Activated CD4-positive, alpha-beta T cell treated with anti-CD3 and anti-CD28 coated beads, Interleukin-2, amount 50 U/mL, for 16 hours (primary cell): ENCODE results near the gene CGREF1.
"Not testable (repeated sequence)": the region's sequence is repeated elsewhere in the genome, so short reads cannot be mapped to it uniquely, and the experiment has no call there.

Experiments used
- DNase-seq: peaks from one replicate; pipeline ENCODE4 v3.0.0-alpha.2; 2020

CGREF1 gene

DNA sequence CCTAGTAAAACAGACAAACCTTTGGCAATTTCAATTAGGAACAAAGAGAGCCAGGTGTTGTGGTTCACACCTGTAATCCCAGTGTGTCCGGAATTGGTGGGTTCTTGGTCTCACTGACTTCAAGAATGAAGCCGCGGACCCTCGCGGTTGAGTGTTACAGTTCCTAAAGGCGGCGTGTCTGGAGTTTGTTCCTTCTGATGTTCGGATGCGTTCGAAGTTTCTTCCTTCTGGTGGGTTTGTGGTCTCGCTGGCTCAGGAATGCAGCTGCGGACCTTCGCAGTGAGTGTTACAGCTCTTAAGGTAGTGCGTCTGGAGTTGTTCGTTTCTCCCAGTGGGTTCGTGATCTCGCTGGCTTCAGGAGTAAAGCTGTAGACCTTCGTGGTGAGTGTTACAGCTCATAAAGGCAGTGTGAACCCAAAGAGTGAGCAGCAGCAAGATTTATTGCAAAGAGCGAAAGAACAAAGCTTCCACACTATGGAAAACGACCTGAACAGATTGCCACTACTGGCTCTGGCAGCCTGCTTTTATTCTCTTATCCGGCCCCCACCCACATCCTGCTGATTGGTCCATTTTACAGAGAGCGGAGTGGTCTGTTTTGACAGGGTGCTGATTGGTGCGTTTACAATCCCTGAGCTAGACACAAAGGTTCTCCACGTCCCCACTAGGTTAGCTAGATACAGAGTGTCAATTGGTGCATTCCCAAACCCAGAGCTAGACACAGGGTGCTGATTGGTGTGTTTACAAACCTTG is 8.2 kb downstream of the CGREF1 start:
- not testable (repeated sequence) for DNase-seq

DNA sequence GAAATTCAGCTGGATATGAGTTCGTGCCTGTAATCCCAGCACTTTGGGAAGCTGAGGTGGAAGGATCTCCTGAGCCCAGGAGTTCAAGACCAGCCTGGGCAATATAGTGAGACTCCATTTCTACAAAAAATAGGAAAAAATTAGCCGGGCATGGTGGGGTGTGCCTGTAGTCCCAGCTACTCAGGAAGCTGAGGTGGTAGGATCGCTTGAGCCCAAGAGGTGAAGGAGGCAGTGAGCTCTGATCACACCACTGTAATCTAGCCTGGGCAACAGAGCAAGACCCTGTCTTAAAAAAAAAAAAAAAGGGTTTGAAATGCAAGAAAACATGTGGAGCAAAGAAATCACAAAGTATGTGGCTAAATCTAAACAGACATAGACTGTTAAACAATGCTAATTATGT is 9.8 kb downstream of the CGREF1 start:
- no peak for DNase-seq

DNA sequence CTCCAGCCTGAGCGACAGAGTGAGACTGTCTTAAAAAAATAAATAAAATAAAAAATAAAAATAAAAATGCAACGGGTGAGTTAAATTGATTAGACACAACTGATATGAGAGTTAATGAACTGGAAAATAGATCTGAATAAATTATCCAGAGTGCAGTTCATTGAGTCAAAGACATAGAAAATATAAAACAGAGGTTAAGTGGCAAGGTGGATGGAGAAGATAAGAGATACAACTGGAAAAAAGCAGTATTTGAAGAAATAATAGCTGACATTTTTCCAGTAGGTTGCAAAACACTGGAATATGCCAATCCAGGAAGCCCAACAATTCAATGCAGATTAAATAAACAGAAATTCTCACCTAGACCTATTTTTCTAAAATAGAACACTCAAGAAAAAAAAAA is 10.7 kb downstream of the CGREF1 start:
- DNase-seq: no peak

DNA sequence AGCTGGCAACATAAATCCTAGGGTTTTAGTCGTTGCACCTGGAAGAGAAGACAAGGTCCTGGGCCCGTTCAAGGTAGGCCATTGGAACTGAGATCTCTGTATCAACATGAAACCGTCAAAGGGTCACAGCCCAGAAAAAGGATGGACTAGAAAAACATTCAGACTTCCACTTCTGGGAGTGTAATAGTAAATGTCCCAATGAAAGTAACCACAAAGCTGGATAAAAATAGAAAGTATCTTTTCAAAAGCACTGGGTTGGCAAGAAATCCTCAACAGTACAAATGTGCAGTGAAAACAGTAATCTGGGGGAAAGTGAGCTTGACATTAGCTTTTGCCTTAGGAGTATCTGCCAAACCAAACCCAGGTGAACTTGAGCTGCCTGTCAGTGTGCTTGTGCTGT is 12.9 kb downstream of the CGREF1 start:
- DNase-seq: no peak

DNA sequence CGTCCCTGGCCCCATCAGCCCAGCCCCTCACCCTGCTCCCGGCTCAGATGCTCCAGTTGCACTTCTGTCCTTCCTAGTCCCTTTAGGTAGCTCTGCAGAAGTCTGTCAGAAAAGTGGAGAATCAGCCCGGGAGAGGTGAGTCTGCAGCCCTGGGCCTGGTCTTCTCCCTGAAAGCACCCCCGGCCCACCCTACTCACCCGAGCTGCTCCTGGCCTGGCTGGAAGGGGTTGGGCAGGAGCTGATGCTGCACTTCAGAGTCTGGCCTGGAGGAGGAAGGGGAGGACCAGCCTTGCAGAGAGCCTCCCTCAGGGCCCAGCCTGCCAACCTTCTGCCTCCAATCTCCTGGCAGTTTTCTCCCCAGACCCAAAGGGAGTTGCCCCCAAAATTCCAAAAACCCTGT is 16.6 kb downstream of the CGREF1 start:
- DNase-seq: no peak

DNA sequence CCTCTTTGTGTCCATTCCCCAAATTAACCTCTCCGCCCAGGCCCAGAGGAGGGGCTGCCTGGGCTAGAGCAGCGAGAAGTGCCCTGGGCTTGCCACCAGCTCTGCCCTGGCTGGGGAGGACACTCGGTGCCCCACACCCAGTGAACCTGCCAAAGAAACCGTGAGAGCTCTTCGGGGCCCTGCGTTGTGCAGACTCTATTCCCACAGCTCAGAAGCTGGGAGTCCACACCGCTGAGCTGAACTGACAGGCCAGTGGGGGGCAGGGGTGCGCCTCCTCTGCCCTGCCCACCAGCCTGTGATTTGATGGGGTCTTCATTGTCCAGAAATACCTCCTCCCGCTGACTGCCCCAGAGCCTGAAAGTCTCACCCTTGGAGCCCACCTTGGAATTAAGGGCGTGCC is 18.9 kb downstream of the CGREF1 start:
- DNase-seq: no peak

DNA sequence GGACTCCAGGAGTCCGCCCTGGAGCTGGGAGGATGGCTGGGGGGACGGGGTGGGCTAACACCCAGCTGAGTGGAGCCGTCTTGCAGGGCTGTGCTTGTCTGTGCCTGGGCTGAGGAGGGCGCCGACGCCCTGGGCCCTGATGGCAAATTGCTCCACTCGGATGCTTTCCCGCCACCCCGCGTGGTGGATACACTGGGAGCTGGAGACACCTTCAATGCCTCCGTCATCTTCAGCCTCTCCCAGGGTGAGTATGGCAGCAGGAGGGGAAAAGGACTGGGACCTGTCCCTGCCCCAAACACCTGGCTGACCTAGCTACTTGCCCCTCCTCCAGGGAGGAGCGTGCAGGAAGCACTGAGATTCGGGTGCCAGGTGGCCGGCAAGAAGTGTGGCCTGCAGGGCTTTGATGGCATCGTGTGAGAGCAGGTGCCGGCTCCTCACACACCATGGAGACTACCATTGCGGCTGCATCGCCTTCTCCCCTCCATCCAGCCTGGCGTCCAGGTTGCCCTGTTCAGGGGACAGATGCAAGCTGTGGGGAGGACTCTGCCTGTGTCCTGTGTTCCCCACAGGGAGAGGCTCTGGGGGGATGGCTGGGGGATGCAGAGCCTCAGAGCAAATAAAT is 19.5 kb downstream of the CGREF1 start:
- no peak for DNase-seq

DNA sequence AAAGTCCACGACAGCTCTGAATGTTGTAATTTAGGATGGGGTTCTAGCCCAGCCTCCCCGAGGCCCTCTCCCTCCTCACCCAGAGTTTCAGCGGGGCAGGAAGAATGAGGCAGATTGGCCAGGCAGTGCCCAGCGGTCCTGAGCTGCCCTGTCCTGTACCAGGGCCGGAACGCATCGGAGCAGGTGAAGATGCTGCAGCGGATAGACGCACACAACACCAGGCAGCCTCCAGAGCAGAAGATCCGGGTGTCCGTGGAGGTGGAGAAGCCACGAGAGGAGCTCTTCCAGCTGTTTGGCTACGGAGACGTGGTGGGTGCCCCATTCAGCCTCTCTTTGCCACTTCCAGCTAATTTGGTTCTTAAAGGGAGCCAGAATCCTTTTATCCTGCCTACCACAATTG is 21.6 kb downstream of the CGREF1 start:
- no peak for DNase-seq

DNA sequence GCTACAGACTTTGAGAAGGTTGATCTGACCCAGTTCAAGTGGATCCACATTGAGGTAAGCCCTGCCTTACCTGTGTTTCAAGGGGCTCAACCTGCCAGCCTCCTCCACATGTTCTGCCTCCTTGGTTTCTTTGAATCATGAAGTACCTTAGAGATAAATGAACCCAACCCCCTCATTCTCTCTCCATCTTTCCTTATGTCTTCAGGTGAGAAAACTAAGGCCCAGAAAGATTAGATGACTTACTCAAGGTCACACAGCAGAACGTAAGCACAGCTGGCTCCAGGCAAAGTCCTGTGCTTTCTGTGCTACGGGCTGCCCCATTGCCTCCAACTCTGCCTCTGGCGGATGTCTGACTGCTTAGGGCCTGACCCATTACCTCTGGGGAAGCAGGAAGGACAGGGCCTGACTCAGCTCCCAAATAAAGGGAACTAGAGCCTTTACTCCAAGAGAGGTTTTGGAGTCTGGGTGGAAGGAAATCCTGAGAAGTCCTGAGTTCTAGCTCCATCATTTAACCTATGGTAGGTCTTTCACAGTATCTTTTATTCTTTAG is 22.1 kb downstream of the CGREF1 start:
- DNase-seq: no peak

DNA sequence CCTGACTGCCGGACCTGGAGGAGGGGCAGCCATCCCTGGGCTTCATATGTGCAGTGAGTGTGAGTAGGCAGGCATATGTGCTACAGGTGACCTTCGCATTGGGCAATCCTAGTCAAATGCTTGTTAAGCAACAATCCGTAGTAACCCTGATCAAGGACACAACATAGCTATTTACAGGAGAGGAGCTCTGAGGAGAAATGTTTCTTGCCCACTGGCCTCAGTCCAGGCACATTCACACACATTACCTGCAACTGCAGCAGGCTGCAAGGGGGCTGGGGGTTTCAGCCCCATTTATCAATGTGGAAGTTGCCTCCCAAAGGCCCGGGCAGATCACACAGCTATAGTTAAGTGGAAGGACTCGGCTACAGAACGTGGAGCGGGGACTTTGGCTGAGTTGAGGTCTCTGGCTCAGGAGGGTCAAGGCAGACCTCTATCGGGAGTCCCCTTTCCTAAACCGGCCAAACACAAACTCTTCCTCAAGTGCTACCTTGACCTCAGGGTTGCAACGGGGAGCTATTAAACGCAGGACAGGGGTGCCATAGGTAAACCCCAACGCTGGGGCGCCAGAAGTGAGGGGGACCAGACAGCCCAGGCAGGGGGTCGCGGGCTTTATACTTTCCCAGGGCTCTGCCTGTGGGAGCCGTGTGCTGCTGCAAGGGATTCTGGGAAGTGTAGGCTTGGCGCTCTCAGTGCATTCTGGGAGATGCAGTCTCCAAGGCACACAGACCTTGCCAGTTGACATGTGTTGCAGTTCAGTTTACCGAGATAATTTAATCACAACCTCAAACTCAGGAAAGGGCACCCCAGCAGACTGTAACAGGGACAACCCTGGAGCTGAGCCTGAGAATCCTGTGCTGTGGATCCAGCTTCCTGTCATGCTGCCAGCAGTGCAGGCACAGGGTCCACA is 22.9 kb downstream of the CGREF1 start:
- peak; percentile 61 for DNase-seq

DNA sequence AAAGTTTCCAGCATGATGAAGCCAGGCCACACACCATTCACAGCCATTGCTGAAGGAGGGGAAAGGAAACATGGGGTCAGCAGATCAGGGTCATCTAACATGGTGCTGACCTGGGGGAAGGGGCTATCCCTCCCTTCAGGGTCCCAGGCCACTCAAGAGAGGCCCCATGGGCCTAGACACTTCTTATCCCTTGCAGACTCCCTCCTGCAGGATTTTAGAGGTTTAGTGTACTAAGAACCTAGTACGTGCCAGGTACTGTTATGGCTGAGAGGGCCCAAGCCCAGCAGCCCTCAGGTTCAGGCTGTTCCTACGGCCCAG is 23.5 kb downstream of the CGREF1 start:
- no peak for DNase-seq

DNA sequence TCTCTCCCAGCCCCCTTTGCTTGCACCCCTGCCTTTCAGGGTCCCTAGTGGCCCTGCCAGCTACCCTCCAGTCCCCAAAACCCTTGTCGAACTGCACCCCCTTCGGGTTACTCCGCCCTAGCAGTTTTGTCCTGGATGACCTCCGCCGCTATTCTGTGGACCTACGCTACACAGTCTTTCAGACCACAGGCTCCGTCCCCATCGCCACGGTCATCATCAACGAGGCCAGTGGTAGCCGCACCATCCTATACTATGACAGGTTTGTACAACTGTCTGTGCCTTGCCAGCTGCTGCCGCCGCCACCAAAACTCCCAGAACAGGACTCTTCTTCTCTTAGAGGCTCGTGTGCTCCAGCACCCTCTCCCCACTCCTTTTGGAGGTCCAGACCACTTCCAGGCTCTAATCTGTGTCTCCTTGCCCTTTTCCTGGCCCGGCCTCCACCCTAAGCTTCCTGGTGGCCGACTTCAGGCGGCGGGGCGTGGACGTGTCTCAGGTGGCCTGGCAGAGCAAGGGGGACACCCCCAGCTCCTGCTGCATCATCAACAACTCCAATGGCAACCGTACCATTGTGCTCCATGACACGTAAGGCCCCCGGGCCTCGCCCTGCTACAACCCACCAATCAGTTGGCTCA is 24.5 kb downstream of the CGREF1 start:
- DNase-seq: no peak

DNA sequence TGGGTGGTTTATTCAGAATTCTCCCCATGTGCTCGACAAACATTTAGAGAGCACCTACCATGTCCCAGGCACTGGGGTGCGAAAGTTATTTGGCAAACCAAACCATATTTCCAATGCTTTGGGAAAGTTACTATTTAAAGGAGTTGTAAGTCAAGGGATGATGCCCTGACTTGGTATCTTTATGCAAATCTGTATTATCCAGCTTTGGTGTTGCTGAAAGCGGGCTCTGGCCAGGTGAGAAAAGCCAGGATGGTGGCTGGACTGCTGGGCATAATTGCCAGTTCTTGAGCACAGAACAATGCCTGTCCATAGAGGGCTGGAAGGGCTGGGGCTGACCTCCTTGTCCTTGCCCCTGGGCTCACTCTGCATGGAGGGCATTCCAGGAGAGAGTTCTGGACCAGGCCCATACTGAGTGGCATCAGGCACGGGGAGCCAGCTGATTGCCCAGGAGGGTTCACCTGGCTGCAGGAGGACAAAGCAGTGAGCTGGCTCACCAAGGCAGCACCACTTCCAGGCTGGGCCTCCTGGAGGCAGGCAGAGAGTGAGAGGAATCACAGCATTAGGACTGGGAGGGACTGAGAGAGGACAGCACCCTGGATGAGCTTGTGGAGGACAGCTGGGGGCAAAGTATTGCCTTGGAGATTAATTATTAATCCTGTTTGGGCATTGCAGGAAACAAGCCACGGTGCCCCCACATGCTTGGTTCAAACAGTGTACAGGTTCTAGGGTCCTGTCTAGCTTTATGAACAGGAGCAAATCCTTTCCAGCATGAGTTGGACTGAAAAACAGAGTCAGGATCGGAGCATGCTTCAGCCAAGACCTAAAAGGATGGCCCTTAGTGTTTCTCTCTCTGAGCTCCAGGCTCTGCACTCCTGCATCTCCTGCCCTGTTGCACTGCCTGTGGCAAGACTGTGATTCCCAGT is 25.2 kb downstream of the CGREF1 start:
- DNase-seq: no peak

DNA sequence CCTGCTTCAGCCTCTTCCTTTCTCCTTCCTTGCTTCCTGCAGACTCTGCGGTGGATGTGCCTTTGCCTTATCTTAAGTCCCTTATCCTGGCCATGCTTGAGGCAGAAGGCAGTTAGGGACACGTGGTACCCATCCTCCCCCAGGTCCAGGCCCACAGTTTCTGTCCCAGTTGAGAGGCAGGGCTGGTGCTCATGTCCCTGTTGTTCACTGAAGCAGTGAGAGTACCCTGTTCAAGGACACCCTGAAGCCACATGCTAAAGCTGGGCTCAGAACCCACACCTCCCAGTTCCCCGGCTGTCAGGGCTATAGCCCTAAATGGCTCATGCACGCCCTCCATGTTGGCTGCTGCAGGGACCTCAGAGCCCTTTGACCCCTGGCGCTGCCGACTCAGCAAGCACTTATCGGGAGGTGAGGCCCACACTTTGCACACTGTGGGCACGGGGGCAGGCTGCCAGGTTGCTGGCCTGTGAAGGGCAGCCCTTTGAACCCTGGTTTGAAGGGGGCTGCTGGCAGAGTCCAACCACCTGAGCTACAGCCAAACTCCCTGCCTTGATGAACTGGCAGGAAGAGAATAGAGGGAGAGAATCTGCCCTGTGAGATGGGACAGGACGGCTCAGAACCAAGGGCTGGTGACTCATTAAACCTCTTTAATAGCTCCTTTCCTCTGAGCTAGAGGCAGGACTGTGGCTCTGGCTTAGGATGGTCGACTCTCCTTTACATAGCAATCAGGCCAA is 26.1 kb downstream of the CGREF1 start:
- no peak for DNase-seq

DNA sequence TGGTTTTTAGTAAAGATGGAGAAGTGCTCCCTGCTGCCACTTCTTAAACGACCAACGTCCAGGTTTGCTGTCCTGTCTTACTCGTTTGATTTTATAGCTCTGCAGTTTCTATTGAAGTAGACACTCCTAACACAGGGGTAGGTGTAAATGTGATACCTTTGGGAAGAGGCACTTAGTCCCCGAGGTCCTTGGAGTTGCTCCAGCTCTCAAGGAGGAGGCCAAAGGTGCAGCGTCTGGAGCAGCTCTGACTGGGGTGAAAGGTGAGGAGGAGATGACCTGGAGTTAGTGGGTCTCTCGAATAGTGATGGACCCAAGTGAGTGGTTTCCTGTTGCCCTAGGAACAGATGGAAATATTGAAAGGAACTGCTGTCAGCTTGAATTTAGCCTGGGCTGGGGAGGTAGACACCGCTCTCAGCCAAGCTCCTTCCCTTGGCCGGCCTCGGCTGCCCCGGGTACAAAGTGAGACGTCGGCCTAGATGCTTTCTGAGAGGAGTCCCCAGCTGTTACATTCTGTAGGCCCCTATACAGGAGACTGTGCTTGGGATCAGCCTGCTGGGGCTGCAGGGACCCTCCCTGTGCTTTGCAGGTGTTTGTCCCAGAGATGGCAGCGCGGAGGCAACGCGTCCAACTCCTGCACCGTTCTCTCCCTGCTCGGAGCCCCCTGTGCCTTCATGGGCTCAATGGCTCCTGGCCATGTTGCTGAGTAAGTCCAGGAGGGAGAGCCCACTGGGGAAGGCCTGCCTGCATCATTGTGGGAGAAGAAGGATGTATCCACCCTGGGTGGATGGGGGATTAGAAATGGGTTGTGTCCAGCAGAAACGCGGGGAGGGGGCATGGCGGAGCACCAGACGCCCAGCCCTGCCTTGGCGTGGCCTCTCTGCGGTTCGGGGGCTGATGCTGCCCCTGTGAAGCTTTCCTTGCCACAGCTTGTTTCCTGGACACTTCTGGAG is 26.9 kb downstream of the CGREF1 start:
- DNase-seq: no peak

DNA sequence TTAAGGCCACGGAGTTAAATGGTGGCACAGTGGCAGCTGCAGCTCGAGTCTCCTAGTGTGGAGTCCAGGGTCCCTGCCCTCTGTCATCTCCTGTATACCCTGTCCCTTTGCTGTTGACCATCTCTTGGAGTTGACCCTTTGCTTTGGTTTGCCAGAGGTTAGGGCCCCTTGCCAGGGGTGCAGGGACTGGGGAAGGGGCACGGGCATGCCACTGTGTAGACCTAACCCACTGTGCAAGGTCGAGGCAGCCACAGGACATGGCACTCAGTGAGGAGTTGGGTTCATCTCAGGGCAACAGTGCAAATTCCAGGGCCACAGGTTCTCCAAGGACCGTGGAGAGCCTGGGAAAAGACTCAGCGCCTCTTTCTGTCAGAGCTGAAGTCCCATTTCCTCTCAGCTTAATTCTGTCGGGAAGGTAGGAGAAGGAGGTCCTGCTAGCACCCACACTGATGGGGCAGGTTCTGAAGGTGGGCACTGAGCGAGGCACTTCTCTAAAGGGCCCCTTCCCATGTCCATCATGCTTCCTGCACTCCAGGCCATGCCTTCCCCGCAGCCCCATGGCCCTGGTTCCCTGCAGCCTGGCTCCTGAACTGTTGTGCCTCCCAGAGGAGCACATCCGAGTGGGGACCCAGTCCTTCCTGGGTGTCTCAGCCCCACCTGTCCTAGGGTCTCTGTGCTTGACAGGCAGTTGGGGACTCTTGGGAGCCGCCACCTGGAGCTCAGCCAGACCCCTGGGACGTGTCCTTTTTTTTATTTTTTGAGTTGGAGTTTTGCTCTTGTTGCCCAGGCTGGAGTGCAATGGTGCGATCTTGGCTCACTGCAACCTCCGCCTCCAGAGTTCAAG is 29.6 kb downstream of the CGREF1 start:
- DNase-seq: no peak

DNA sequence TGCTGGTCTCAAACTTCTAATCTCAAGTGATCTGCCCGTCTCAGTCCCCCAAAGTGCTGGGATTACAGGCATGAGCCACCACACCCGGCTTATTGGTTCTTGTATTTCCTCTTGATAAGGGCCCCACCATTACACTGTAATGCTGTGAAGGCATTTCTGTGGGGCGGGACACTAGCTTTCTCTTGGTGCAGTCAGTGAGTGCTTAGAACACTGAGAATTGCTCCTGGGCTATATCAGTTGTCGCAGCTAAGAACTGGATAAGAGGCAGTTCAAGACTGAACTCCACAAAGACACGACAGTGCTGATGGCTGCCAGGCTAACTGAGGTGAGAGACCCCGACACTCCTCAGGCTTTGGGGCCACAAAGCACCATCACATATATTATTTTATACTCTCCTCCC is 30.3 kb downstream of the CGREF1 start:
- DNase-seq: no peak

DNA sequence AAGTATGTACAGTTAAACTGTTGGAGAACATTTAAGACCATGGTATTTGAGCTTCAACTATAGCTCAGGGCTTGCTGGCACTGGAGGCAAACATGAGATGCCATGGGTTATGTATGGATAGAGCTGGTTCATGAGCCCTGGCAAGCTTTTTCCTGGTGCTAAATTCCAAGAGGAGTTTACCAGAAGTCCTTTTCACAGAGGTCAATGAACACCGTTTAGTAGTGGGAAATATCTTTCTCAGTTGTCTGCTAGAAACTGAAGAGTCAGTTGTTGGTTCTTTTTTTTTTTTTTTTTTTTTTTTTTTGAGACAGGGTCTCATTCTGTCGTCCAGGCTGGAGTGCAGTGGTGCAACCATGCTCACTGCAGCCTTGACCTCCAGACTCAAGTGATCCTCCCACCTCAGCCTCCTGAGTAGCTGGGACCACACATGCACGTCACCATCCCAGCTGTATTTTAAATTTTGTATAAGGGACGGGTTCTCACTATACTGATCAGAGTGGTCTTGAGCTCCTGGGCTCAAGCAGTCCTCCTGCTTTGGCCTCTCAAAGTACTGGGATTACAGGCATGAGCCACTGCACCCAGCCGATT is 31.0 kb downstream of the CGREF1 start:
- DNase-seq: no peak
